ENCODE results near the gene CCDC186. TPM values are rescaled to one million over a fixed set of nuclear protein-coding genes. Genes with fewer than 3 reads are reported as not detected.

CCDC186 gene
- total and polyA plus RNA-seq, 2 of the 13 experiments (the other 11 are each of a cell fraction or from before 2014, with no cell fraction given): 4.2 to 11.8 TPM

DNA sequence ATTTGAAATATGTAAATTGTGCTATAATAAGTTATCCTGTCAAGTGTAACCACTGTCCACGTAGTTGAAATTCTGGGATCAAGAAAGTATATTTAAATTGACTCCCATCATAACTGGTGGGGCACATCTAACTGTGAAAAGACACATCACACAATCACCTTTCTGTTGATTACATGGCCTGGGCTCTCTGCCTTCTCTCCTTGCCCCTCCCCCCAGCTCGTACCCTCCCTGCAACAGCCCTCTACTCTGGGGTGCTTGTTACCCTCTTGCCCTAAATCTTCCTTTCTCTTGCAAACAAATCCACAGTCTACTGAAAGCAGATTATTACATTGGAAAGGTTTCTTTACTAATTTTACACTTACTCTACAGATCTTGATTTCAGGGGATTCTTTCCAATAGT, 56.3 kb downstream of the CCDC186 start (continued):
- TF ChIP-seq, protein P1, sequence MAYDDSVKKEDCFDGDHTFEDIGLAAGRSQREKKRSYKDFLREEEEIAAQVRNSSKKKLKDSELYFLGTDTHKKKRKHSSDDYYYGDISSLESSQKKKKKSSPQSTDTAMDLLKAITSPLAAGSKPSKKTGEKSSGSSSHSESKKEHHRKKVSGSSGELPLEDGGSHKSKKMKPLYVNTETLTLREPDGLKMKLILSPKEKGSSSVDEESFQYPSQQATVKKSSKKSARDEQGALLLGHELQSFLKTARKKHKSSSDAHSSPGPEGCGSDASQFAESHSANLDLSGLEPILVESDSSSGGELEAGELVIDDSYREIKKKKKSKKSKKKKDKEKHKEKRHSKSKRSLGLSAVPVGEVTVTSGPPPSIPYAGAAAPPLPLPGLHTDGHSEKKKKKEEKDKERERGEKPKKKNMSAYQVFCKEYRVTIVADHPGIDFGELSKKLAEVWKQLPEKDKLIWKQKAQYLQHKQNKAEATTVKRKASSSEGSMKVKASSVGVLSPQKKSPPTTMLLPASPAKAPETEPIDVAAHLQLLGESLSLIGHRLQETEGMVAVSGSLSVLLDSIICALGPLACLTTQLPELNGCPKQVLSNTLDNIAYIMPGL (CRISPR knock-in tag; IDR thresholded peaks at IDR 0.05; ENCODE audit: borderline replicate concordance in 1 of 2, low read depth in 1 of 2): no peak
- no peak for TF ChIP-seq BORCS8-MEF2B (CRISPR knock-in tag; IDR thresholded peaks at IDR 0.05)
- no peak for TF ChIP-seq PPARG (CRISPR knock-in tag; conservative IDR thresholded peaks at IDR 0.05)
- TF ChIP-seq ZNF354B (CRISPR knock-in tag; IDR thresholded peaks at IDR 0.05): no peak
- no peak for TF ChIP-seq MED13 (CRISPR knock-in tag; IDR thresholded peaks at IDR 0.05)

DNA sequence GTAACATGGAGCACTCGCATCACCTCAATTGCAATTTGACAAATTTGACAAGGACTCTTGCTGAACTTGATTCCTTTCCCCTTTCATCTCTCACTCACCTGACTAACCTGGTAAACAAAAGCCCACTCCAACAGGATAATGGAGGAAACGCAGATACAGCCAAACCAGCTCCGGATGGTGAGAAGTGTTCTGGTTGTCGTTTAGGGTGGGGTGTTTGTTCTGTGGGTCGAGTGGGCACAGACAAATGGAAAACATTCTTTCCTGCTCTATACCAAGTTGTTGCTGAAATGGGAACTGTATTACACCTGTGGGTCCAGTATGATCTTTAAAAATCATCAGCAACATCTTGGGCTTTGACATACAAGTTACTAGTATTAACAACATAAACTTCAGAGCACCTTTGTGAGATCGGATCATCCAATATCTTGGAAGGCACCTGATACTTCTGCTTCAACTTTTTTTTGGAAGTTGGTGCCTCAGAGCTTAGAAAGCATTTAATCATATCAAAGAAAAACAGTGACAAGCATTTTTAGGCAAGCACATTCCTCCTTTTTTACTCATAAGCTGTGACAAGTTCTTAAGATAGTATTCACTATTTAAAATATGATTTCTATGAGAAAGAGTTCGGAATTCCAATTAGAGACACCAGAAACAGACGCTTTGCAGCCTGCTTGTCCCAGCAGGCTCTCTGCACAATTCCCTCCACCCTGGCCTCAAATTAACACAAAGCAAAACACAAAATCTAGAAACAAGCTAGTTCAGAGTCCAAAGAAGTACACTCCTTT, 58.1 kb downstream of the CCDC186 start:
- H2AFZ ChIP-seq (ENCODE audit: low read length): no peak overlapping the region
- H3K27me3 ChIP-seq (ENCODE audit: control insufficient read depth in 1 of 2, insufficient read depth in 2 of 2, low read length in 2 of 2): 0 out of 5 replicates have a peak, but pooled peaks cover 0 to 3% of the 10 kb centered on the region in 2 experiments
- H3K4me1 ChIP-seq (ENCODE audit: insufficient read depth, low read length): no peaks in the 10 kb centered on the region
- no peaks in the 10 kb centered on the region for H3K36me3 ChIP-seq (replicated peaks in 1 of 2; ENCODE audit: control insufficient read depth in 1 of 2, insufficient read depth in 2 of 2, low read length in 2 of 2)
- no peaks in the 10 kb centered on the region for H3K79me2 ChIP-seq (ENCODE audit: insufficient read depth, low read length)
- no peak overlapping the region for H3K9ac ChIP-seq (ENCODE audit: insufficient read depth, low read depth, low read length)
- BruUV-seq (replicated peaks): no TSS peak
- FAIRE-seq (no peak), DNase-seq (ENCODE audit: low spot score) (no peak), ATAC-seq (no peak)
- H3K27ac ChIP-seq (ENCODE audit: extremely low read length, insufficient read depth, low read length): no peak overlapping the region
- no peak overlapping the region for H3K4me2 ChIP-seq (ENCODE audit: low read depth, low read length)
- ChIA-PET POLR2A (no interaction called here), CTCF (ENCODE audit: low intra/inter-chr PET ratio, low total read pairs) (no interaction called here)
- intact Hi-C loops (cut with micrococcal nuclease; ENCODE audit: unreplicated experiment): no loop called here
- in situ Hi-C loops (cut with HindIII; ENCODE audit: extremely low pct_ligation_motif_present, low pct_unique_long_range_greater_than_20kb): no loop called here
- 20% methylated on average over 8 of the region's 8 CpGs for WGBS (ENCODE audit: low lambda C conversion rate)
- H3K4me3 ChIP-seq (replicated peaks in 1 of 3; ENCODE audit: insufficient read depth in 1 of 3, low read depth in 2 of 3, low read length in 3 of 3): no peak overlapping the region
- no peaks in the 10 kb centered on the region for H3K9me3 ChIP-seq (ENCODE audit: low read length)
- H4K20me1 ChIP-seq (ENCODE audit: insufficient read depth, low read length): no peaks in the 10 kb centered on the region
- TF ChIP-seq FOXP1 (IDR thresholded peaks at IDR 0.05) (no peak), FOXP1 (CRISPR knock-in tag; IDR thresholded peaks at IDR 0.05) (no peak), ZNF263 (CRISPR knock-in tag; IDR thresholded peaks at IDR 0.05) (no peak), TMF1 (CRISPR knock-in tag; IDR thresholded peaks at IDR 0.05; ENCODE audit: low read depth) (no peak), FOXK2 (IDR thresholded peaks at IDR 0.05) (no peak), ZNF790 (CRISPR knock-in tag; IDR thresholded peaks at IDR 0.05; ENCODE audit: borderline replicate concordance) (no peak), PPARG (CRISPR knock-in tag; conservative IDR thresholded peaks at IDR 0.05) (no peak), BORCS8-MEF2B (CRISPR knock-in tag; IDR thresholded peaks at IDR 0.05) (no peak), EP300 (IDR thresholded peaks at IDR 0.05; ENCODE audit: low read depth in 2 of 2, low read length in 2 of 2) (no peak), EP300 (CRISPR knock-in tag; IDR thresholded peaks at IDR 0.05; ENCODE audit: borderline replicate concordance) (no peak), ELF3 (CRISPR knock-in tag; IDR thresholded peaks at IDR 0.05) (no peak), ZBTB7A (CRISPR knock-in tag; IDR thresholded peaks at IDR 0.05) (no peak), BHLHE40 (IDR thresholded peaks at IDR 0.05; ENCODE audit: low read length) (no peak), HES4 (CRISPR knock-in tag; IDR thresholded peaks at IDR 0.05; ENCODE audit: borderline replicate concordance) (no peak), ZSCAN25 (CRISPR knock-in tag; IDR thresholded peaks at IDR 0.05) (no peak), BCL6 (CRISPR knock-in tag; IDR thresholded peaks at IDR 0.05) (no peak)
- TF ChIP-seq, protein P2, sequence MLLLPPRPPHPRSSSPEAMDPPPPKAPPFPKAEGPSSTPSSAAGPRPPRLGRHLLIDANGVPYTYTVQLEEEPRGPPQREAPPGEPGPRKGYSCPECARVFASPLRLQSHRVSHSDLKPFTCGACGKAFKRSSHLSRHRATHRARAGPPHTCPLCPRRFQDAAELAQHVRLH (CRISPR knock-in tag; IDR thresholded peaks at IDR 0.05; ENCODE audit: borderline replicate concordance, low read depth): no peak

All from HepG2 (cell line).